Activated CD4-positive, CD25-positive, alpha-beta regulatory T cell (primary cell): ENCODE results near the gene TACC2.
"Not testable (repeated sequence)": the region's sequence is repeated elsewhere in the genome, so short reads cannot be mapped to it uniquely, and the experiment has no call there.

ENCODE experiments used
- DNase-seq, 4 experiments: peaks; one replicate each; lab custom pipeline; 2025; lab: John Stamatoyannopoulos, UW

The TACC2 gene

GRCh38 chr10:122197611-122198222, 208.8 kb downstream of the TACC2 start:
- DNase-seq = no peak

GRCh38 chr10:122198631-122199030, 209.7 kb downstream of the TACC2 start:
- no peak for DNase-seq

GRCh38 chr10:122199070-122199469, 210.1 kb downstream of the TACC2 start:
- no peak for DNase-seq

- no peak for DNase-seq
Observed at GRCh38 chr10:122199689-122200088, 210.7 kb downstream of the TACC2 start.

- DNase-seq = no peak
Observed at GRCh38 chr10:122201401-122201800, 212.4 kb downstream of the TACC2 start.

- DNase-seq = not testable (repeated sequence)
Observed at GRCh38 chr10:122203180-122203579, 214.2 kb downstream of the TACC2 start.

- DNase-seq = no peak
Observed at GRCh38 chr10:122204691-122205489, 215.9 kb downstream of the TACC2 start.

- no peak for DNase-seq
Observed at GRCh38 chr10:122206471-122207065, 217.6 kb downstream of the TACC2 start.

- DNase-seq = no peak
Observed at GRCh38 chr10:122207163-122207562, 218.2 kb downstream of the TACC2 start.

GRCh38 chr10:122207596-122207995, 218.6 kb downstream of the TACC2 start:
- no peak for DNase-seq

- no peak for DNase-seq
Observed at GRCh38 chr10:122208571-122209430, 219.8 kb downstream of the TACC2 start.

- DNase-seq = no peak
Observed at GRCh38 chr10:122210481-122211265, 221.7 kb downstream of the TACC2 start.

GRCh38 chr10:122213364-122213763, 224.4 kb downstream of the TACC2 start:
- no peak for DNase-seq

- DNase-seq = no peak
Observed at GRCh38 chr10:122213766-122214165, 224.8 kb downstream of the TACC2 start.

- DNase-seq = no peak
Observed at GRCh38 chr10:122216047-122216446, 227.1 kb downstream of the TACC2 start.

GRCh38 chr10:122219340-122219739, 230.4 kb downstream of the TACC2 start:
- DNase-seq = no peak

GRCh38 chr10:122220736-122221135, 231.8 kb downstream of the TACC2 start:
- no peak for DNase-seq

GRCh38 chr10:122221958-122222357, 233.0 kb downstream of the TACC2 start:
- no peak for DNase-seq

GRCh38 chr10:122222638-122223037, 233.7 kb downstream of the TACC2 start:
- DNase-seq = no peak

- no peak for DNase-seq
Observed at GRCh38 chr10:122224159-122224558, 235.2 kb downstream of the TACC2 start.

GRCh38 chr10:122225330-122225729, 236.4 kb downstream of the TACC2 start:
- DNase-seq = no peak
